Keratinocyte (primary cell): Measurements from ENCODE around the gene PXDC1. TPM values are rescaled to one million over a fixed set of nuclear protein-coding genes. Genes with fewer than 3 reads are reported as not detected.

Source experiments
- DNase-seq: peaks from one replicate; pipeline ENCODE4 v3.0.0-alpha.2; 2011; ENCODE audit warnings: low read depth, missing footprints, low spot score
- FAIRE-seq: peaks from 2 replicates; lab custom pipeline; 2011; peaks lifted over from hg19 to GRCh38; lab: Jason Lieb, UNC
- H2AFZ ChIP-seq: 2 replicates; pipeline ENCODE4 v1.6.0; 2012; ENCODE audit warnings: low read length, control low read depth, inconsistent platforms; ENCODE audit not compliant: control insufficient read depth
- H3K27ac ChIP-seq: 2 replicates; pipeline ENCODE4 v1.5.1; 2011; ENCODE audit warnings: low read length; ENCODE audit not compliant: control insufficient read depth, insufficient read depth
- H3K27me3 ChIP-seq: 3 replicates; pipeline ENCODE4 v1.6.0; 2011; ENCODE audit warnings: low read length; ENCODE audit not compliant: control insufficient read depth, insufficient read depth; ENCODE audit errors: extremely low read depth
- H3K36me3 ChIP-seq, 2 experiments: 2 replicates in 1 of 2; 3 replicates in 1 of 2; pipeline ENCODE4 v1.5.1; 2011; ENCODE audit warnings: low read length in 2 of 2, mild to moderate bottlenecking in 1 of 2; ENCODE audit not compliant: control insufficient read depth in 2 of 2, insufficient read depth in 2 of 2; ENCODE audit errors: extremely low read depth in 1 of 2
- H3K4me1 ChIP-seq: 3 replicates; pipeline ENCODE4 v1.5.1; 2011; ENCODE audit warnings: low read length; ENCODE audit not compliant: control insufficient read depth, insufficient read depth; ENCODE audit errors: extremely low read depth
- H3K4me2 ChIP-seq: 3 replicates; pipeline ENCODE4 v1.6.0; 2011; ENCODE audit warnings: low read depth, low read length; ENCODE audit not compliant: control insufficient read depth, insufficient read depth; ENCODE audit errors: extremely low read depth
- H3K4me3 ChIP-seq, 3 experiments: fragments of 200-600 bp in 1 of 3; sonication (generic) in 1 of 3; 2 replicates in 2 of 3; 3 replicates in 1 of 3; pipeline ENCODE4 v1.5.1; 2011 to 2016; ENCODE audit warnings: low read length in 3 of 3, mild to moderate bottlenecking in 3 of 3, control low read depth in 2 of 3, inconsistent platforms in 1 of 3, low read depth in 1 of 3, mixed read lengths in 1 of 3, mixed run types in 1 of 3, moderate library complexity in 1 of 3; ENCODE audit not compliant: control insufficient read depth in 2 of 3, insufficient read depth in 2 of 3; ENCODE audit errors: extremely low read depth in 1 of 3
- H3K79me2 ChIP-seq: 2 replicates; pipeline ENCODE4 v1.6.0; 2012; ENCODE audit warnings: low read length; ENCODE audit not compliant: control insufficient read depth, insufficient read depth
- H3K9ac ChIP-seq: 3 replicates; pipeline ENCODE4 v1.6.0; 2011; ENCODE audit warnings: low read length; ENCODE audit not compliant: control insufficient read depth, insufficient read depth; ENCODE audit errors: extremely low read depth
- H3K9me1 ChIP-seq: 3 replicates; pipeline ENCODE4 v1.6.0; 2011; ENCODE audit warnings: low read length; ENCODE audit not compliant: control insufficient read depth, insufficient read depth; ENCODE audit errors: extremely low read depth
- H3K9me3 ChIP-seq: 2 replicates; pipeline ENCODE4 v1.5.1; 2012; ENCODE audit warnings: low read depth, low read length; ENCODE audit not compliant: control insufficient read depth
- H4K20me1 ChIP-seq: 3 replicates; pipeline ENCODE4 v1.6.0; 2011; ENCODE audit warnings: low read length; ENCODE audit not compliant: control insufficient read depth, insufficient read depth; ENCODE audit errors: extremely low read depth
- EZH2 ChIP-seq: IDR thresholded peaks from one replicate; pipeline ENCODE4 v1.6.1; 2012; ENCODE audit warnings: inconsistent platforms, mild to moderate bottlenecking, low read length, moderate library complexity
- dilution Hi-C: fragments of 300-500 bp; cut with MboI; formaldehyde crosslinking; loops from one replicate; pipeline ENCODE4 v1.7.0; 2020; ENCODE audit warnings: low sequenced_read_pairs; ENCODE audit not compliant: extremely low pct_ligation_motif_present
- polyA plus RNA-seq, 5 experiments: library from polyadenylated mRNA; depleted of rRNA in 3 of 5; stranded (reverse) in 3 of 5; stranded (forward) in 1 of 5; unstranded in 1 of 5; fragments of >200 nt; gene quantifications; 1 replicate in 1 of 5; 2 replicates in 3 of 5; 3 replicates in 1 of 5; pipeline versions ENCODE4 v1.2.1 to v1.2.3, GENCODE V29; 2011 to 2012; ENCODE audit warnings: missing spikeins in 2 of 5, low read depth in 1 of 5, low replicate concordance in 1 of 5
- TF ChIP-seq, protein P1 (sequence below), 3 experiments: IDR thresholded peaks in 1 of 3; conservative IDR thresholded peaks in 1 of 3; optimal IDR thresholded peaks in 1 of 3; 2 replicates in 2 of 3; 3 replicates in 1 of 3; pipeline versions ENCODE3 to v1.5.1; 2011; ENCODE audit warnings: low read length in 3 of 3, mild to moderate bottlenecking in 3 of 3, moderate library complexity in 2 of 3, control low read depth in 1 of 3, inconsistent platforms in 1 of 3; ENCODE audit not compliant: insufficient read depth in 2 of 3; ENCODE audit errors: extremely low read depth in 1 of 3

Gene PXDC1
- polyA plus RNA-seq, 1 donor (not counting 4 experiments of a cell fraction or from before 2014, with no cell fraction given), result 17.1 TPM

DNA sequence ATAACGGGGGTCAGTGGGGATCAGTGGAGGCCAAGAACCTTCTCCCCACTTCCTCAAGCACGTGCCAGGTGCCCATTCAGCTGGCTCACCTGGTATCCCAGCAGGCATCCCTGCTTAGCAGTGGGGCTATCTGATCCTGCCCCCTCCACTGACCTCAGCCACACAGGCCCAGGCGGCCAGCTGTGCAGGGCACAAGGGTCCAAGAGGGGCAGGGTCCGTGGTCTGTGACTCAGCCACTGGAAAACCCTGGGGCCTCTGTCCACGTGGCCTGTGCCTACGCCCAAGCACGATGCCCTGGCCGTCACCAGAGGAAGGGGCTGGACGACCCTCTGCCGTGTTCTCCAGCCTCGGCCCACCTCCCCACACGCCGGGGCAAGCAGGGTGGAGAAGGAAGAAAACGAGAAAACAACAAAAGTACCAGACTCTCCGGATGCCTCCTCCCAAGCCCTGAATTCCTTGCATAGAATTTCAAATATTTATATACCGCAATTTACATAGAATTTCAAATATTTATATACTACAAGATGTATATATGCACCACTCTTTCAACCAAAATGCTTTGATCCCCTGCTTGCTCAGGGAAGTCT, 12.1 kb downstream of the PXDC1 start:
- Histone ChIP-seq H3K4me2 (no peak overlapping the region), H2AFZ (no peak overlapping the region), H3K9me1 (no peaks in the 10 kb centered on the region), H4K20me1 (peaks cover 11% of the 10 kb centered on the region), H3K27ac (no peak overlapping the region), H3K79me2 (peaks cover 95% of the 10 kb centered on the region), H3K36me3 (peaks cover 24 to 49% of the 10 kb centered on the region in 2 experiments), H3K9me3 (no peaks in the 10 kb centered on the region), H3K4me3 (no peak overlapping the region), H3K4me1 (peaks cover 12% of the 10 kb centered on the region), H3K9ac (no peak overlapping the region), H3K27me3 (no peaks in the 10 kb centered on the region)
- no peak for FAIRE-seq
- TF ChIP-seq, protein P1, sequence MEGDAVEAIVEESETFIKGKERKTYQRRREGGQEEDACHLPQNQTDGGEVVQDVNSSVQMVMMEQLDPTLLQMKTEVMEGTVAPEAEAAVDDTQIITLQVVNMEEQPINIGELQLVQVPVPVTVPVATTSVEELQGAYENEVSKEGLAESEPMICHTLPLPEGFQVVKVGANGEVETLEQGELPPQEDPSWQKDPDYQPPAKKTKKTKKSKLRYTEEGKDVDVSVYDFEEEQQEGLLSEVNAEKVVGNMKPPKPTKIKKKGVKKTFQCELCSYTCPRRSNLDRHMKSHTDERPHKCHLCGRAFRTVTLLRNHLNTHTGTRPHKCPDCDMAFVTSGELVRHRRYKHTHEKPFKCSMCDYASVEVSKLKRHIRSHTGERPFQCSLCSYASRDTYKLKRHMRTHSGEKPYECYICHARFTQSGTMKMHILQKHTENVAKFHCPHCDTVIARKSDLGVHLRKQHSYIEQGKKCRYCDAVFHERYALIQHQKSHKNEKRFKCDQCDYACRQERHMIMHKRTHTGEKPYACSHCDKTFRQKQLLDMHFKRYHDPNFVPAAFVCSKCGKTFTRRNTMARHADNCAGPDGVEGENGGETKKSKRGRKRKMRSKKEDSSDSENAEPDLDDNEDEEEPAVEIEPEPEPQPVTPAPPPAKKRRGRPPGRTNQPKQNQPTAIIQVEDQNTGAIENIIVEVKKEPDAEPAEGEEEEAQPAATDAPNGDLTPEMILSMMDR (optimal IDR thresholded peaks at IDR 0.05 in 1 of 3, IDR thresholded peaks at IDR 0.05 in 1 of 3, conservative IDR thresholded peaks at IDR 0.05 in 1 of 3; ENCODE audit: extremely low read depth in 1 of 3, insufficient read depth in 2 of 3, low read length in 3 of 3), result no peak
- no peak for TF ChIP-seq EZH2
- no peak for DNase-seq
- dilution Hi-C loops, result no loop called here

DNA sequence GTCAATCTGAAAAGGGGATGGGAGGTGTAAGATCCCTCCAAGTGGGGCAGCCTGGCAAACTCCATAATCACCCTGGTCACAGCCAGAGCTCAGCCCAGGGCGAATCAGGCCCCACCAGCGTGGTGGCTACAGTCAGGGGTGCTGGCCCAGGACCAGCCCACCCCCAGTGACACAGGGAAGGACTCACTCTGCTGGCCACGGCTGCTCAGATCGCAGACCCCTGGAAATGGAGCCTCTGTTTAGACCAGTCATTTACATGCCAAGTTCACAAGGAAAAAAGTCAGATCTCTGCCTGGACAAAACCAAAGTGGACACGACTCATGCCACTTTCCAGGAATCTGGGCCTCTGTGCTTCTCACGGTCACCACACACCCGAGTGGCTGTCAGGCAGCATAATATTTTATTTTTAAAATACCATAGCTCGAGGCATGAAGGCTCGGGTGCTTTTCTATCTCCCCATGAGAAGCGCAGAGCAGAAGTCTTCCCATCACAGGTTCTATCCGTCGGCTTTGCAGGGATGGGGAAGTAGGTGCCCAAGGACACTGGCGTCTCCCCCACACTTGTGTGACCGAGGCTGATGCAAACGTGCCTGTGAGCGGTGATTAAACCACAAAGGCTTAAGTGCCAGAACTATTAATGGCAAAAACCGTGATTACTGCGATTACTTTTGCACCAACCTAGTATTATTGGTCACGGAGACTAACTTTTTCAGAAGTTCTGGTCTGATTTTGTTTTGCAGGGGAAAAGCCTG, 13.0 kb downstream of the PXDC1 start:
- H3K27ac ChIP-seq, result no peak overlapping the region
- no peak overlapping the region for H3K4me2 ChIP-seq
- H2AFZ ChIP-seq, result no peak overlapping the region
- H3K79me2 ChIP-seq, result peaks cover 95% of the 10 kb centered on the region
- H3K9ac ChIP-seq, result no peak overlapping the region
- dilution Hi-C loops, result no loop called here
- no peak for TF ChIP-seq EZH2
- TF ChIP-seq, protein P1 (optimal IDR thresholded peaks at IDR 0.05 in 1 of 3, IDR thresholded peaks at IDR 0.05 in 1 of 3, conservative IDR thresholded peaks at IDR 0.05 in 1 of 3; ENCODE audit: extremely low read depth in 1 of 3, insufficient read depth in 2 of 3, low read length in 3 of 3), result no peak
- H3K9me1 ChIP-seq, result no peaks in the 10 kb centered on the region
- H3K27me3 ChIP-seq, result no peaks in the 10 kb centered on the region
- FAIRE-seq (no peak), DNase-seq (no peak)
- H3K4me3 ChIP-seq, result no peak overlapping the region
- peaks cover 24 to 46% of the 10 kb centered on the region in 2 experiments for H3K36me3 ChIP-seq
- no peaks in the 10 kb centered on the region for H3K9me3 ChIP-seq
- H4K20me1 ChIP-seq, result peaks cover 14% of the 10 kb centered on the region
- peaks cover 12% of the 10 kb centered on the region for H3K4me1 ChIP-seq
